HG03025 (cell line): ENCODE results near the gene SULT6B1.

Source experiments
- ATAC-seq: cut with Tn5 transposase; IDR thresholded peaks from one replicate; pipeline ENCODE4 v1.9.1; 2021; ENCODE audit warnings: mild to moderate bottlenecking, moderate library complexity; ENCODE audit not compliant: unreplicated experiment, low FRiP score

The SULT6B1 gene

GRCh38 chr2:37154785-37155184 is 33.7 kb downstream of the SULT6B1 start:
- ATAC-seq: no peak

- no peak for ATAC-seq
These were observed 35.2 kb downstream of the SULT6B1 start for GRCh38 chr2:37153224-37153623.

- ATAC-seq: no peak
These were observed 38.7 kb downstream of the SULT6B1 start for GRCh38 chr2:37149626-37150322.

GRCh38 chr2:37148325-37148724 is 40.1 kb downstream of the SULT6B1 start:
- no peak for ATAC-seq

- no peak for ATAC-seq
These were observed 42.4 kb downstream of the SULT6B1 start for GRCh38 chr2:37146062-37146461.

GRCh38 chr2:37143974-37144373 is 44.5 kb downstream of the SULT6B1 start:
- no peak for ATAC-seq

- no peak for ATAC-seq
These were observed 45.9 kb downstream of the SULT6B1 start for GRCh38 chr2:37142546-37142945.

- ATAC-seq: no peak
These were observed 55.6 kb downstream of the SULT6B1 start for GRCh38 chr2:37132914-37133313.

- no peak for ATAC-seq
These were observed 63.1 kb downstream of the SULT6B1 start for GRCh38 chr2:37125416-37125815.

- ATAC-seq: no peak
These were observed 69.3 kb downstream of the SULT6B1 start for GRCh38 chr2:37119157-37119556.
